Purkinje cell (primary cell): ENCODE data around the gene ELF2. TPM values are rescaled to one million over a fixed set of nuclear protein-coding genes. Genes with fewer than 3 reads are reported as not detected.

Experiments used
- polyA plus RNA-seq: library from polyadenylated mRNA; unstranded; fragments of >200 nt; fragmentation: Nextera tagmentation; gene quantifications from 2 replicates; pipeline ENCODE4 v1.2.1, GENCODE V29; 2014

ELF2 gene
- polyA plus RNA-seq: 13.3 and 15.2 TPM in 2 replicates

DNA sequence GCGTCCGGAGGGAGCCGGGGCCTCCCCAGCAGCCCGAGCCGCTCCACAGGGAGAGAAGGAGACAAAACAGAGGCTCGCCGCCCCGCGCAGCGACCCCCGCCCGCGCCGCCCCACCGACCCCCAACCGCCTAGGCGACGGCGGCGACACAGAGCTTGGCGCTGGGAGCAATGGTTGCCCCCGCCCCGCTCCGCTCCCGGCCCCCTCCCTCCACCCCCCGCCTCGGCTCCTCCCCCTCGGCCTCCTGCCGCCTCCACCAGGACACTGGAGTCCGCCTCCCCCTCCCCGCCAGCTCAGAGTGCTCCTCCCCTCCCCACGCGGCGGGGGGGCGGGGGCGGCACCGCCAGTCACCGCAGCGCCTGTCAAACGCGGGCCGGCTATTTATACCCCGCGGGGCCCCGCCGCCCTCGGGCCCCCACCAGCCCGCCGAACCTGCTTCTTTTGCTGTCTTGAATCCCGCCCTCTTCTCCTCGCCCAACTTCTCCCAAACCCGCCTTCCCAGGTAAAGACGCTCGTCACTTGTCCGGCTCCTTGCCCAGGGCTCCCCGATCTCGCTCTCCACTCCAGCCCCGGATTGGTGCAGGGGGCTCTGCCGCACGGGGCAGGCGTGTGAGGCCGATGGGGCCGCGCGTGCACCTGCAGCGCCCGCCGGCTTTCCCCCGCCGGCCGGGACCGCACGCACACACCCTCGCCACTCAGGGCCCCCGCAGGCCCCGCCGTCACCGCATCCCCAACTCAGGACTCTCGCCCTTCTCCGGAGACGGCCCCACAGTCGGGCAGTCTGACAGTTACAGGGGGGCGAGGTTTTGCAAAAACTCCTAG lies at the start of gene ELF2:
TSS of gene ELF2 (minus strand) at position 170 of the 820 bp plus-strand sequence. CDS start 39,517 bp downstream, outside the sequence.

DNA sequence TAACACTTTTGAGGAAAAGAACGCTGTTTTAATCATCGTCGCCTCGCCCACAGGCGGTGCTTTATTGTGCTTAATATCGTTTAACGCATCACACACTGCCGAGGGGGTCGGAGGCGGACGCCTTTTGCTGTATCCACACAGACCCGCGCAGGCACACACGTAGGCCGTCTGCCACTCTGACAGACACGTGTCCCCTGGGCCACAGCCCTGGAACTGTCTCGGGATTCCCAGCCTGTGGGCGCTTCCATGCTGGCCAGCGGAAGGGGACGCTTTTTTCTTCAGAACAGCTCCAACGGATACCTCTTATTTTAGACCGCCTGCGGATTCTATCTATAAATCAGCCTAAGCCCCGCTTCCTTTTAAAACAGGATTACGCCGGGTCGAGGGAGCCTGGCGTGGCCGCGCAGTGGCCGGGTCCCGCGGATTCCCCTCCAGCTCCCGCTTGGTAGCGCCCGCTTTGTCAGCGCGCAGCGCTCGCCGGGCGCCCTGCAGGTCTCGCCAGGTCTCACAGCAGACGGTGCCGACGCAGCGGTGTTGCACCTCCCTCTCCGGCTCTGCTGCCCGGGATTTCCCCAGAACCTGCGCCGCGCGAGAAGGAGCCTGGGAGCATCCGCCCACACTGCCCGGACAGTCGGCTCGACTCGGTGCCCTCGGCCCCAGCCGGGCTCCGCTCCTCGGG lies 161.6 kb downstream of the ELF2 start, which contains the start of gene NOCT:
TSS of gene NOCT (plus strand) at position 513 of the 679 bp plus-strand sequence. CDS start 201 bp downstream, outside the sequence.

Other genes with a start within 250 kb of the ELF2 start
- gene NOCT, start 161.4 kb downstream of the ELF2 start, polyA plus RNA-seq: 1.8 and 4.9 TPM in 2 replicates
- 0.77 and 9.5 TPM in 2 replicates for gene MGARP, start 103.0 kb upstream of the ELF2 start, polyA plus RNA-seq
- 23.0 and 25.1 TPM in 2 replicates for gene NAA15, start 124.3 kb upstream of the ELF2 start, polyA plus RNA-seq
- gene NDUFC1, start 125.3 kb upstream of the ELF2 start, polyA plus RNA-seq: 511 and 517 TPM in 2 replicates